ENCODE results near the gene ZNF275.

DNA sequence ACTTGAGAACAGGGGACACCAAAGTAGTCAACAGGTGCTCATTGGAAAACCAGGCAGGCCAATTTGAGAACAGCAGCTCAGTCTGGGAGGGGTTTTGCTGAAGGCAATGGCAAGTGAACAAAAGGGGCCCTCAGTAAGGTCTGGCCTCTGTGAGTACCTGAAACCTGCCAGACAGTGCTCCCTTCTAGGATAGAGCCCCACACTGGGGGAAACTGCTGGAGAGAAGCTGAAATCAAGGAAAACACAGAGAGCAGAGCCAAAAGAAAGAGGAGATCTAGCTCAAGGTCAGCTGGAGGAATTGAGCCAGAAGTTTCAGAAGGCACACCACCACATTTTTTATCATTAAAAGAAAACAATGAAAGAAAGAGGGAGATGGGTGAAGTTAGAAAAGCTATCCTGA, 39.0 kb downstream of the ZNF275 start:
- TF ChIP-seq L3MBTL2 (conservative IDR thresholded peaks at IDR 0.05) (no peak), FOXM1 (IDR thresholded peaks at IDR 0.05; ENCODE audit: borderline replicate concordance) (no peak), ELF4 (IDR thresholded peaks at IDR 0.05) (no peak), FOXK2 (IDR thresholded peaks at IDR 0.05) (no peak), ARNT (IDR thresholded peaks at IDR 0.05) (no peak)

Measured in HEK293T (cell line).